Dedifferentiated amniotic fluid mesenchymal stem cell (primary cell): ENCODE results near the gene RPL3.
"Not testable (repeated sequence)": the region's sequence is repeated elsewhere in the genome, so short reads cannot be mapped to it uniquely, and the experiment has no call there.

ENCODE experiments used
- DNase-seq: peaks from one replicate; pipeline ENCODE4 v3.0.0-alpha.2; 2016; ENCODE audit errors: extremely low spot score

The RPL3 gene

GRCh38 chr22:39351689-39352214 lies 32.3 kb upstream of the RPL3 start:
- no peak for DNase-seq

GRCh38 chr22:39350757-39351688 lies 31.6 kb upstream of the RPL3 start:
- no peak for DNase-seq

GRCh38 chr22:39349967-39350726 lies 30.7 kb upstream of the RPL3 start, which contains the start of gene SYNGR1:
Gene SYNGR1 (plus strand): TSS chr22:39349991. CDS start chr22:39350011, 20 bp downstream.
- no peak for DNase-seq

GRCh38 chr22:39349506-39349966 lies 30.1 kb upstream of the RPL3 start:
- no peak for DNase-seq

- DNase-seq, result no peak
Observed at GRCh38 chr22:39348909-39349505, 29.6 kb upstream of the RPL3 start.

GRCh38 chr22:39345231-39345630 lies 25.8 kb upstream of the RPL3 start:
- no peak for DNase-seq

GRCh38 chr22:39344046-39344390 lies 24.6 kb upstream of the RPL3 start:
- DNase-seq, result no peak

- DNase-seq, result peak; percentile 69
Observed at GRCh38 chr22:39343259-39344045, 24.0 kb upstream of the RPL3 start.

GRCh38 chr22:39341179-39341578 lies 21.8 kb upstream of the RPL3 start:
- no peak for DNase-seq

GRCh38 chr22:39339775-39340174 lies 20.4 kb upstream of the RPL3 start:
- DNase-seq, result peak; percentile 28

GRCh38 chr22:39336411-39336810 lies 17.0 kb upstream of the RPL3 start:
- no peak for DNase-seq

GRCh38 chr22:39332441-39333064 lies 13.1 kb upstream of the RPL3 start:
- peak; percentile 58 for DNase-seq

- DNase-seq, result not testable (repeated sequence)
Observed at GRCh38 chr22:39330553-39330952, 11.1 kb upstream of the RPL3 start.

GRCh38 chr22:39327995-39328754 lies 8.8 kb upstream of the RPL3 start:
- DNase-seq, result no peak

- DNase-seq, result no peak
Observed at GRCh38 chr22:39325392-39325932, 6.0 kb upstream of the RPL3 start.

GRCh38 chr22:39320616-39321029 lies 1.2 kb upstream of the RPL3 start:
- not testable (repeated sequence) for DNase-seq

- no peak for DNase-seq
Observed at GRCh38 chr22:39318507-39319283, 728 bp downstream of the RPL3 start.

- no peak for DNase-seq
Observed at GRCh38 chr22:39317775-39318506, 1.5 kb downstream of the RPL3 start.
